Stimulated activated CD8-positive, alpha-beta memory T cell treated with anti-CD3 and anti-CD28 coated beads, Interleukin-15, amount 100 ng/mL, for 48 hours (primary cell): Measurements from ENCODE around the gene PCDHGA8.
A peak's percentile ranks its signal among the peaks of the same experiment; 100 is the strongest.
"Not testable (repeated sequence)": the region's sequence is repeated elsewhere in the genome, so short reads cannot be mapped to it uniquely, and the experiment has no call there.

Experiments
- DNase-seq, 2 donors: peaks; one replicate each; pipeline ENCODE4 v3.0.0-alpha.2; 2020; ENCODE audit warnings: low read depth in 2 of 2

Gene PCDHGA8

DNA sequence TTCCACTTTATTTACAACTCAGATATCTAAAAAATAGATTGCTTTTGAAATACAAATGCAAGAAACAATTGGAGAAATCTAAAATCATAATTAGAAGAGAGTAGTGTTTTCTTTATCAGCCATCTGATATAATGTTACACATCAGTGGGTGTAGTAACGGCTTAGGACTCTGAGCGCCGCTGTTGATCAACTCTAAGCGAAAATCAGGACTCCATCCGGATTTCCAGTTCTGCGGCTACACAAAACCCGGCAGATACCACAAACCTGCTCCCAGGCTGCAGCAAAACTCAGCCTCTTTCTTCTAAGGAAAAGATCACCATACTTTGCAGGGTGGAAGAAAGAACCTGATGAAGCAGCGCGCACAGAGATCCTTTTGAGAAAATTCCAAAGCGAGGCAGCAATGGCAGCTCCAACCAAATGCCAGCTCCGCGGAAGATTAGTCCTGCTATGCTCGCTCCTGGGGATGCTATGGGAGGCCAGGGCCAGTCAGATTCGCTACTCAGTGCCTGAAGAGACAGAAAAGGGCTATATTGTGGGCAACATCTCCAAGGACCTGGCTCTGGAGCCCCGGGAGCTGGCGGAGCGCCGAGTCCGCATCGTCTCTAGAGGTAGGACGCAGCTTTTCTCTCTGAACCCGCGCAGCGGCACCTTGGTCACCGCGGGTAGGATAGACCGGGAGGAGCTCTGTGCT, 10.3 kb downstream of the PCDHGA8 start, which contains the start of gene PCDHGA9:
TSS of gene PCDHGA9 (plus strand) at position 226 of the 691 bp plus-strand sequence. CDS start at position 401, 175 bp downstream.
- no peak for DNase-seq

DNA sequence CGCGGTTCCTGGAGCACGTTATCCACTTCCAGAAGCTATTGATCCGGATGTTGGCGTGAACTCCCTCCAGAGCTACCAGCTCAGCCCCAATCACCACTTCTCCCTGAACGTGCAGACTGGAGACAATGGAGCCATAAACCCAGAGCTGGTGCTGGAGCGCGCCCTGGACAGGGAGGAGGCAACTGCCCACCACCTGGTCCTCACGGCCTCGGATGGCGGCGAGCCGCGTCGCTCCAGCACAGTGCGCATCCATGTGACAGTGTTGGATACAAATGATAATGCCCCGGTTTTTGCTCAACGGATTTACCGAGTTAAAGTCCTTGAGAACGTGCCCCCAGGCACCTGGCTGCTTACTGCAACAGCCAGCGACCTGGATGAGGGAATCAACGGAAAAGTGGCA, 11.0 kb downstream of the PCDHGA8 start:
- DNase-seq: no peak

DNA sequence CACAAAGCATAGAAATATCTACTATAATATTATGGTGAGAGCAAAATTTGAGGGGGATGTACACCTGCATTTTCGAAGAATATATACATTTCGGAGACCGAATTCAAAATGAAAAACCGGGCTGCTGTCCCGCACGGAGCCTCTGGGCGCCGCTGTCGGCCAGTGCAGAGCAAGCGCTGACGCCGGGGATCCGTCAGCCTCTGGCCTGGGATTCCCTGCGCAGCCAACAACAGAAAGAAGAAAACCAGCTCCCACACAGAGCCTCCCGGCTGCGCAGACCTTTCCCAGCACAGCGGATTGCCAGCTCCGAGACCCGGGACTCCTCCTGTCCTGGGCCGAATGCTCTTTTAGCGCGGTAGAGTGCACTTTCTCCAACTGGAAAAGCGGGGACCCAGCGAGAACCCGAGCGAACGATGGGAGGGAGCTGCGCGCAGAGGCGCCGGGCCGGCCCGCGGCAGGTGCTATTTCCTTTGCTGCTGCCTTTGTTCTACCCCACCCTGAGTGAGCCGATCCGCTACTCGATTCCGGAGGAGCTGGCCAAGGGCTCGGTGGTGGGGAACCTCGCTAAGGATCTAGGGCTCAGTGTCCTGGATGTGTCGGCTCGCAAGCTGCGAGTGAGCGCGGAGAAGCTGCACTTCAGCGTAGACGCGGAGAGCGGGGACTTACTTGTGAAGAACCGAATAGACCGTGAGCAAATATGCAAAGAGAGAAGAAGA, 15.5 kb downstream of the PCDHGA8 start, which contains the start of gene PCDHGB6:
TSS of gene PCDHGB6 (plus strand) at position 232 of the 716 bp plus-strand sequence. CDS start at position 414, 182 bp downstream.
- peak in 1 of 2 donors; percentile 23 for DNase-seq

DNA sequence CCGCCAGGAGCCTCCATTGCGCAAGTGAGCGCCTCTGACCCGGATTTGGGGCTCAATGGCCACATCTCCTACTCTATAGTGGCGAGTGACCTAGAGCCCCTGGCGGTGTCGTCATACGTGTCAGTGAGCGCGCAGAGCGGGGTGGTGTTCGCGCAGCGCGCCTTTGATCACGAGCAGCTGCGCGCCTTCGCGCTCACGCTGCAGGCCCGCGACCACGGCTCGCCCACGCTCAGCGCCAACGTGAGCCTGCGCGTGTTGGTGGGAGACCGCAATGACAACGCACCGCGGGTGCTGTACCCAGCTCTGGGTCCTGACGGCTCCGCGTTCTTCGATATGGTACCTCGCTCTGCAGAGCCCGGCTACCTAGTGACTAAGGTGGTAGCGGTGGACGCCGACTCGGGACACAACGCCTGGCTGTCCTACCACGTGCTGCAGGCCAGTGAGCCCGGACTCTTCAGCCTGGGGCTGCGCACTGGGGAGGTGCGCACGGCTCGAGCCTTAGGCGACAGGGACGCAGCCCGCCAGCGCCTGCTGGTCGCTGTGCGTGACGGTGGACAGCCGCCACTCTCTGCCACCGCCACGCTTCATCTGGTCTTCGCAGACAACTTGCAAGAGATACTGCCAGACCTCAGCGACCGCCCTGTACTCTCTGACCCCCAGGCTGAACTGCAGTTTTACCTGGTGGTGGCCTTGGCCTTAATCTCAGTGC, 17.3 kb downstream of the PCDHGA8 start:
- no peak for DNase-seq

DNA sequence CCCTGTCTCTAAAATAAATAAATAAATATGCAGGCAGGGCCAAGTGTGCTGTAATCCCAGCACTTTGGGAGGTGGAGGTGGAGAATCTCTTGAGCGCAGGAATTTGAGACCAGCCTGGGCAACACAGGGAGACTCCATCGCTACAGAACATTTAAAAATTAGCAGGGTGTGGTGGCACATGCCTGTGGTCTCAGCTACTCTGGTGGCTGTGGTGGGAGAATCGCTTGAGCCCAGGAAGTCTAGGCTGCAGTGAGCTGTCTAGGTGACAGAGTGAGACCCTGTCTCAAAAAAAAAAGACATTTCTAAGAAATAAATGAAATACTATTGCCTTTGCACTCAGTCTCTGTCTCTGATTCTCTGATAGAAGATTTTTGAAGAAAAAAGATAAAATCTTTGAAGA, 19.1 kb downstream of the PCDHGA8 start:
- DNase-seq: no peak

DNA sequence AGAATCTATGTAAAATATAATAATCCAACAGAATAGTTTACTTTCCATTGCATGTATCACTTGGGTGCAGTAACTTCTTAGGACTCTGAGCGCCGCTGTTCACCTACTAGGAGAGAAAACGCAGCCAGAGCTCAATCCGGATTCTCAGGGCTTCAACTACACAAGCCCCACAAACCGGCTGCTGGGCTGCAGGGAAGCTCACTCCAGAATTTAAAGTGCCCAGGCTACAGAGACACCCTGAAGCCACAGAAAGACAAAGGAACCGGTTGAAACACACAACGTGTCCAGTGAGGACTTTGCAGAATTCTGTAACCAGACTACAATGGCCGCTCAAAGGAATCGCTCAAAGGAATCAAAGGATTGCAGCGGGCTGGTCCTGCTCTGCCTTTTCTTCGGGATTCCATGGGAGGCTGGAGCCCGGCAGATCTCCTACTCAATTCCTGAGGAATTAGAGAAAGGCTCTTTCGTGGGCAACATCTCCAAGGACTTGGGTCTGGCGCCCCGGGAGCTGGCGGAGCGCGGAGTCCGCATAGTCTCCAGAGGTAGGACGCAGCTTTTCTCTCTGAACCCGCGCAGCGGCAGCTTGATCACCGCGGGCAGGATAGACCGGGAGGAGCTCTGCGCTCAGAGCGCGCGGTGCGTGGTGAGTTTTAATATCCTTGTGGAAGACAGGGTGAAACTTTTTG, 20.6 kb downstream of the PCDHGA8 start, which contains the start of gene PCDHGA10:
TSS of gene PCDHGA10 (plus strand) at position 134 of the 686 bp plus-strand sequence. CDS start at position 323, 189 bp downstream.
- DNase-seq: no peak

DNA sequence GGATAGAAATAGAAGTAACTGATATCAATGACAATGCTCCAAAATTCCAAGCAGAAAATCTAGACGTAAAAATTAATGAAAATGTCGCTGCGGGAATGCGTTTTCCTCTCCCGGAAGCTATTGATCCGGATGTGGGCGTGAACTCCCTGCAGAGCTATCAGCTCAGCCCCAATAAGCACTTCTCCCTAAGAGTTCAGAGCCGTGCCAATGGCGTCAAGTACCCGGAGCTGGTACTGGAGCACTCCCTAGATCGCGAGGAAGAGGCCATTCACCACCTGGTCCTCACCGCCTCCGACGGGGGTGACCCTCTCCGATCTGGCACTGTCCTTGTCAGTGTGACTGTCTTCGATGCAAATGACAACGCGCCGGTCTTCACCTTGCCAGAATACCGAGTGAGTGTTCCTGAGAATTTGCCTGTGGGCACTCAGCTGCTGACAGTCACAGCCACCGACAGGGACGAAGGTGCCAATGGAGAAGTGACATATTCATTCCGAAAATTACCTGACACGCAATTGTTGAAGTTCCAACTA, 21.2 kb downstream of the PCDHGA8 start:
- no peak for DNase-seq

DNA sequence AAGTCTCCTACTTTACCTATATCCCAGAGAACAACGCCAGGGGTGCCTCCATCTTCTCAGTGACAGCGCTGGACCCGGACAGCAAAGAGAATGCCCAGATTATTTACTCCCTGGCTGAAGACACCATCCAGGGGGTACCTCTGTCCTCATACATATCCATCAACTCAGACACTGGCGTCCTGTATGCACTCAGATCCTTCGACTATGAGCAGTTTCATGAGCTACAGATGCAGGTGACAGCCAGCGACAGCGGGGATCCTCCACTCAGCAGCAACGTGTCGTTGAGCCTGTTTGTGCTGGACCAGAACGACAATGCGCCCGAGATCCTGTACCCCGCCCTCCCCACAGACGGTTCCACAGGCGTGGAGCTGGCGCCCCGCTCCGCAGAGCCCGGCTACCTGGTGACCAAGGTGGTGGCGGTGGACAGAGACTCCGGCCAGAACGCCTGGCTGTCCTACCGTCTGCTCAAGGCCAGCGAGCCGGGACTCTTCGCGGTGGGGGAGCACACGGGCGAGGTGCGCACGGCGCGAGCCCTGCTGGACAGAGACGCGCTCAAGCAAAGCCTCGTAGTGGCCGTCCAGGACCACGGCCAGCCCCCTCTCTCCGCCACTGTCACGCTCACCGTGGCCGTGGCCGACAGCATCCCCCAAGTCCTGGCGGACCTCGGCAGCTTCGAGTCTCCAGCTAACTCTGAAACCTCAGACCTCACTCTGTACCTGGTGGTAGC, 22.3 kb downstream of the PCDHGA8 start:
- DNase-seq: not testable (repeated sequence)

DNA sequence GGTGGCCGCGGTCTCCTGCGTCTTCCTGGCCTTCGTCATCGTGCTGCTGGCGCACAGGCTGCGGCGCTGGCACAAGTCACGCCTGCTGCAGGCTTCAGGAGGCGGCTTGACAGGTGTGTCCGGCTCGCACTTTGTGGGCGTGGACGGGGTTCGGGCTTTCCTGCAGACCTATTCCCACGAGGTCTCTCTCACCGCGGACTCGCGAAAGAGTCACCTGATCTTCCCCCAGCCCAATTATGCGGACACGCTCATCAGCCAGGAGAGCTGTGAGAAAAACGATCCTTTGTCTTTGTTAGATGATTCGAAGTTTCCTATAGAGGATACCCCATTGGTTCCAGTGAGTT, 22.8 kb downstream of the PCDHGA8 start:
- DNase-seq: not testable (repeated sequence)

DNA sequence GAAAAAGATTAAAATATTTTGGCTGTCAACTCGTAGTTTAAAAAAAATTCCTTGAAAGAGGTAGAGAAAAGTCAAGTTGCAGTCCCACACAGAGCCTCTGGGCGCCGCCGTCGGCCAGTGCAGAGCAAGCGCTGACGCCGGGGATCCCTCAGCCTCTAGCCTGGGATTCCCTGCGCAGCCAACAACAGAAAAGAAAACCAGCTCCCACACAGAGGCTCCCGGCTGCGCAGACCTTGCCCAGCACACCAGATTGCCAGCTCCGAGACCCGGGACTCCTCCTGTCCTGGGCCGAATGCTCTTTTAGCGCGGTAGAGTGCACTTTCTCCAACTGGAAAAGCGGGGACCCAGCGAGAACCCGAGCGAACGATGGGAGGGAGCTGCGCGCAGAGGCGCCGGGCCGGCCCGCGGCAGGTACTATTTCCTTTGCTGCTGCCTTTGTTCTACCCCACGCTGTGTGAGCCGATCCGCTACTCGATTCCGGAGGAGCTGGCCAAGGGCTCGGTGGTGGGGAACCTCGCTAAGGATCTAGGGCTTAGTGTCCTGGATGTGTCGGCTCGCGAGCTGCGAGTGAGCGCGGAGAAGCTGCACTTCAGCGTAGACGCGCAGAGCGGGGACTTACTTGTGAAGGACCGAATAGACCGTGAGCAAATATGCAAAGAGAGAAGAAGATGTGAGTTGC, 25.2 kb downstream of the PCDHGA8 start, which contains the start of gene PCDHGB7:
TSS of gene PCDHGB7 (plus strand) at position 184 of the 679 bp plus-strand sequence. CDS start at position 367, 183 bp downstream.
- peak; percentile 42 to 50 for DNase-seq

DNA sequence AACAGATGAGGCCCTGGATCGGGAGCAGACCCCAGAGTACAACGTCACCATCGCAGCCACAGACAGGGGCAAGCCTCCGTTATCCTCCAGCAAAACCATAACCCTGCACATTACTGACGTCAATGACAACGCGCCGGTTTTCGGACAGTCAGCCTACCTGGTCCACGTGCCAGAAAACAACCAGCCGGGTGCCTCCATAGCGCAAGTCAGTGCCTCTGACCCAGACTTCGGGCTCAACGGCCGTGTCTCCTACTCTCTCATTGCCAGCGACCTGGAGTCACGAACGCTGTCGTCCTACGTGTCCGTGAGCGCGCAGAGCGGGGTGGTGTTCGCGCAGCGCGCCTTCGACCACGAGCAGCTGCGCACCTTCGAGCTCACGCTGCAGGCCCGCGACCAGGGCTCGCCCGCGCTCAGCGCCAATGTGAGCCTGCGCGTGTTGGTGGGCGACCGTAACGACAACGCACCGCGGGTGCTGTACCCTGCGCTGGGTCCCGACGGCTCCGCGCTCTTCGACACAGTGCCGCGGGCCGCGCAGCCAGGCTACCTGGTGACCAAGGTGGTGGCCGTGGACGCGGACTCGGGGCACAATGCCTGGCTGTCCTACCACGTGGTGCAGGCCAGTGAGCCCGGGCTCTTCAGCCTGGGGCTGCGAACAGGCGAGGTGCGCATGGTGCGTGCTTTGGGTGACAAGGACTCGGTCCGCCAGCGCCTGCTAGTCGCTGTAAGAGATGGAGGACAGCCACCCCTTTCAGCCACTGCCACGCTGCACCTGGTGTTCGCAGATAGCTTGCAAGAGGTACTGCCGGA, 26.8 kb downstream of the PCDHGA8 start:
- no peak for DNase-seq

DNA sequence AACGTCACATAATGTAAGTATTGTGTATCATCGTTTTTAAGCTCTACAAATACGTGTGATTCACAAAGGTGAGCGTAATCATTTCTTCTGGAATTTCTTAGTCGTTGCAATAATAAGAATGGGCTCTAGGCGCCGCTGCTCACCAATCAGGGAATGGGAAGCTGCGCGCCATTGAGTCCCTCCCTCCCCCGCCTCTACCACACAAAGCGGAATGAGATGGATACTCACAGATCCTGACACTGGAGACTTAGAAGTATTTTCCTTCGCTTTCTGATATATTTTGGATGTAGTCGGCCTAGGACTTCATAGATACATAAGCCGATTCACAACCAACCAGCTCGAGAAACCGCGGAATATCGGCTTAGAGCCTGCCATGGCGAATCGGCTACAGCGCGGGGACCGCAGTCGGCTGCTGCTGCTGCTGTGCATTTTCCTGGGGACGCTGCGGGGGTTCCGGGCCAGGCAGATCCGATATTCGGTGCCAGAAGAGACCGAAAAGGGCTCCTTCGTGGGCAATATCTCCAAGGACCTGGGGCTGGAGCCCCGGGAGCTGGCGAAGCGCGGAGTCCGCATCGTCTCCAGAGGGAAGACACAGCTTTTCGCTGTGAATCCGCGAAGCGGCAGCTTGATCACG, 28.5 kb downstream of the PCDHGA8 start, which contains the start of gene PCDHGA11:
TSS of gene PCDHGA11 (plus strand) at position 197 of the 634 bp plus-strand sequence. CDS start at position 374, 177 bp downstream.
- DNase-seq: no peak

DNA sequence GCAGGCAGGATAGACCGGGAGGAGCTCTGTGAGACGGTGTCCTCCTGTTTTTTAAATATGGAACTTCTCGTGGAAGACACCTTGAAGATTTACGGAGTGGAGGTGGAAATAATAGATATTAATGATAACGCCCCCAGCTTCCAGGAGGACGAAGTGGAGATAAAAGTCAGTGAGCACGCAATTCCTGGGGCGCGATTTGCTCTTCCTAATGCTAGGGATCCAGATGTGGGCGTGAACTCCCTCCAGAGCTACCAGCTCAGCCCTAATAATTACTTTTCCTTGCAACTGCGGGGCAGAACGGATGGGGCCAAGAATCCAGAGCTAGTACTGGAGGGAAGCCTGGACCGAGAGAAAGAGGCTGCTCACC, 29.0 kb downstream of the PCDHGA8 start:
- no peak for DNase-seq

DNA sequence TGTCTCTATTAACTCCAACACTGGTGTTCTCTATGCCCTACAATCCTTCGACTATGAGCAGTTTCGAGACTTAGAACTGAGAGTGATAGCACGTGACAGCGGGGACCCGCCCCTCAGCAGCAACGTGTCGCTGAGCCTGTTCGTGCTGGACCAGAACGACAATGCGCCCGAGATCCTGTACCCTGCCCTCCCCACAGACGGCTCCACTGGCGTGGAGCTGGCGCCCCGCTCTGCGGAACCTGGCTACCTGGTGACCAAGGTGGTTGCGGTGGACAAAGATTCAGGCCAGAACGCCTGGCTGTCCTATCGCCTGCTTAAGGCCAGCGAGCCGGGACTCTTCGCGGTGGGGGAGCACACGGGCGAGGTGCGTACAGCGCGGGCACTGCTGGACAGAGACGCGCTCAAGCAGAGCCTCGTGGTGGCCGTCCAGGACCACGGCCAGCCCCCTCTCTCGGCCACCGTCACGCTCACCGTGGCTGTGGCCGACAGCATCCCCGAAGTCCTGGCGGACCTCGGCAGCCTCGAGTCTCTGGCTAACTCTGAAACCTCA, 30.4 kb downstream of the PCDHGA8 start:
- no peak for DNase-seq

DNA sequence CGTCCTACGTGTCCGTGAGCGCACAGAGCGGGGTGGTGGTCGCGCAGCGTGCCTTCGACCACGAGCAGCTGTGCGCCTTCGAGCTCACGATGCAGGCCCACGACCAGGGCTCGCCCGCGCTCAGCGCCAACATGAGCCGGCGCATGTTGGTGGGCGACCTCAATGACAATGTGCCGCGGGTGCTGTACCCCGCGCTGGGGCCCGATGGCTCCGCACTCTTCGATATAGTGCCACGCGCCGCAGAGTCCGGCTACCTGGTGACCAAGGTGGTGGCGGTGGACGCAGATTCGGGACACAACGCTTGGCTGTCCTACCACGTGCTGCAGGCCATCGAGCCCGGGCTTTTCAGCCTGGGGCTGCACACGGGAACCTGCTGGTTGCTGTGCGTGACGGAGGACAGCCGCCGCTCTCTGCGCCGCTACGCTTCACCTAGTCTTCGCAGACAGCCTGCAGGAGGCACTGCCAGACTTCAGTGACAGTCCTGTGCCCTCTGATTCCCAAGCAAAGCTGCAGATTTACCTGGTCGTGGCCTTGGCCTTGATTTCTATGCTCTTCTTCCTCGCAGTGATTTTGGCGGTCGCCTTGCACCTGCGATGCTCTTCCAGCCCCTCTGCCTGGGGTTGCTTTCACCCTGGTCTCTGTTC, 35.5 kb downstream of the PCDHGA8 start:
- DNase-seq: no peak

DNA sequence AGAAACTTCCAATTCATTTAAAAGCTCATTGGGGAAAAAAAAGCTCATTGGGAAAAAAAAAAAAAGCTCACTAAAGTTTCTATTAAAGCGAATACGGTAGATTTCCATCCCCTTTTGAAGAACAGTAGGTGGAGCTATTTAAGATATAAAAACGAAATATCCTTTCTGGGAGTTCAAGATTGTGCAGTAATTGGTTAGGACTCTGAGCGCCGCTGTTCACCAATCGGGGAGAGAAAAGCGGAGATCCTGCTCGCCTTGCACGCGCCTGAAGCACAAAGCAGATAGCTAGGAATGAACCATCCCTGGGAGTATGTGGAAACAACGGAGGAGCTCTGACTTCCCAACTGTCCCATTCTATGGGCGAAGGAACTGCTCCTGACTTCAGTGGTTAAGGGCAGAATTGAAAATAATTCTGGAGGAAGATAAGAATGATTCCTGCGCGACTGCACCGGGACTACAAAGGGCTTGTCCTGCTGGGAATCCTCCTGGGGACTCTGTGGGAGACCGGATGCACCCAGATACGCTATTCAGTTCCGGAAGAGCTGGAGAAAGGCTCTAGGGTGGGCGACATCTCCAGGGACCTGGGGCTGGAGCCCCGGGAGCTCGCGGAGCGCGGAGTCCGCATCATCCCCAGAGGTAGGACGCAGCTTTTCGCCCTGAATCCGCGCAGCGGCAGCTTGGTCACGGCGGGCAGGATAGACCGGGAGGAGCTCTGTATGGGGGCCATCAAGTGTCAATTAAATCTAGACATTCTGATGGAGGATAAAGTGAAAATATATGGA, 38.1 kb downstream of the PCDHGA8 start, which contains the start of gene PCDHGA12:
TSS of gene PCDHGA12 (plus strand) at position 176 of the 782 bp plus-strand sequence. CDS start at position 429, 253 bp downstream.
- DNase-seq: no peak

DNA sequence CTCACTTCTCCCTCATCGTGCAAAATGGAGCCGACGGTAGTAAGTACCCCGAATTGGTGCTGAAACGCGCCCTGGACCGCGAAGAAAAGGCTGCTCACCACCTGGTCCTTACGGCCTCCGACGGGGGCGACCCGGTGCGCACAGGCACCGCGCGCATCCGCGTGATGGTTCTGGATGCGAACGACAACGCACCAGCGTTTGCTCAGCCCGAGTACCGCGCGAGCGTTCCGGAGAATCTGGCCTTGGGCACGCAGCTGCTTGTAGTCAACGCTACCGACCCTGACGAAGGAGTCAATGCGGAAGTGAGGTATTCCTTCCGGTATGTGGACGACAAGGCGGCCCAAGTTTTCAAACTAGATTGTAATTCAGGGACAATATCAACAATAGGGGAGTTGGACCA, 38.9 kb downstream of the PCDHGA8 start:
- DNase-seq: no peak
